Hepatocyte (in vitro differentiated cells): ENCODE results near the gene RIMS1. TPM values are rescaled to one million over a fixed set of nuclear protein-coding genes. Genes with fewer than 3 reads are reported as not detected.

Experiments used
- DNase-seq: peaks from one replicate; pipeline ENCODE4 v3.0.0-alpha.2; 2016; ENCODE audit warnings: low spot score
- H2AFZ ChIP-seq: fragments of 200-600 bp; sonication (generic); 2 replicates; pipeline ENCODE4 v1.6.0; 2016; ENCODE audit warnings: antibody characterized with exemption, mild to moderate bottlenecking
- H3K27ac ChIP-seq: fragments of 200-600 bp; sonication (generic); 2 replicates; pipeline ENCODE4 v1.5.1; 2016; ENCODE audit warnings: mild to moderate bottlenecking
- H3K27me3 ChIP-seq: fragments of 200-600 bp; sonication (generic); 2 replicates; pipeline ENCODE4 v1.6.1; 2016
- H3K36me3 ChIP-seq: fragments of 200-600 bp; sonication (generic); replicated peaks from 2 replicates; pipeline ENCODE4 v1.5.1; 2016; ENCODE audit warnings: low read depth; ENCODE audit not compliant: insufficient read depth
- H3K4me1 ChIP-seq: fragments of 200-600 bp; sonication (generic); 2 replicates; pipeline ENCODE4 v1.5.1; 2016; ENCODE audit warnings: mild to moderate bottlenecking, moderate library complexity; ENCODE audit not compliant: insufficient read depth
- H3K4me2 ChIP-seq: fragments of 200-600 bp; sonication (generic); 2 replicates; pipeline ENCODE4 v1.6.0; 2016
- H3K4me3 ChIP-seq: fragments of 200-600 bp; sonication (generic); 2 replicates; pipeline ENCODE4 v1.5.1; 2016; ENCODE audit warnings: mild to moderate bottlenecking
- H3K79me2 ChIP-seq: fragments of 200-600 bp; sonication (generic); 2 replicates; pipeline ENCODE4 v1.6.0; 2017; ENCODE audit warnings: mild to moderate bottlenecking
- H3K9me2 ChIP-seq: fragments of 200-600 bp; sonication (generic); replicated peaks from 2 replicates; pipeline ENCODE4 v1.6.0; 2017; ENCODE audit warnings: mild to moderate bottlenecking; ENCODE audit not compliant: insufficient read depth
- H3K9me3 ChIP-seq: fragments of 200-600 bp; sonication (generic); 2 replicates; pipeline ENCODE4 v1.5.1; 2016; ENCODE audit warnings: low read depth, mild to moderate bottlenecking
- H4K20me1 ChIP-seq: fragments of 200-600 bp; sonication (generic); 2 replicates; pipeline ENCODE4 v1.6.0; 2016; ENCODE audit warnings: mild to moderate bottlenecking; ENCODE audit not compliant: insufficient read depth, poor library complexity, severe bottlenecking
- CTCF ChIP-seq: fragments of 200-600 bp; sonication (generic); IDR thresholded peaks from 2 replicates; pipeline ENCODE4 v1.5.1; 2016; ENCODE audit warnings: antibody characterized with exemption, mild to moderate bottlenecking; ENCODE audit not compliant: poor library complexity
- EZH2 ChIP-seq: fragments of 200-600 bp; sonication (generic); IDR thresholded peaks from 2 replicates; pipeline ENCODE4 v1.6.1; 2016; ENCODE audit warnings: antibody characterized with exemption, mild to moderate bottlenecking, borderline replicate concordance
- EZH2phosphoT487 ChIP-seq: fragments of 200-600 bp; sonication (generic); IDR thresholded peaks from one replicate; pipeline ENCODE4 v1.6.1; 2018; ENCODE audit warnings: antibody characterized with exemption, mild to moderate bottlenecking, low read depth, moderate library complexity; ENCODE audit not compliant: unreplicated experiment, severe bottlenecking
- WGBS: methylation state at CpG from one replicate; pipeline ENCODE4 v1.1.6; 2016; ENCODE audit warnings: low lambda C conversion rate; ENCODE audit errors: missing lambda C conversion rate; 5-methylcytosine and 5-hydroxymethylcytosine counted together
- polyA plus RNA-seq: library from polyadenylated mRNA; unstranded; fragments of >200 nt; fragmentation: Nextera tagmentation; extraction: Ambion mirVana; gene quantifications from 2 replicates; pipeline ENCODE4 v1.2.1, GENCODE V29; 2016
- total RNA-seq: library from RNA; depleted of rRNA; stranded (reverse); fragments of >200 nt; gene quantifications from 2 replicates; pipeline ENCODE4 v1.2.3, GENCODE V29; 2014

Gene RIMS1
- total and polyA plus RNA-seq, 2 experiments from 2014 or later, result 0.45 to 5.5 TPM

- Histone ChIP-seq H4K20me1 (no peaks in the 10 kb centered on the region), H3K27me3 (no peaks in the 10 kb centered on the region), H3K36me3 (no peaks in the 10 kb centered on the region), H3K27ac (no peak overlapping the region), H3K9me2 (no peaks in the 10 kb centered on the region), H3K4me2 (no peak overlapping the region), H3K79me2 (no peaks in the 10 kb centered on the region), H3K4me1 (no peaks in the 10 kb centered on the region), H2AFZ (no peak overlapping the region), H3K9me3 (no peaks in the 10 kb centered on the region), H3K4me3 (no peak overlapping the region)
- TF ChIP-seq EZH2 (no peak), CTCF (no peak), EZH2phosphoT487 (no peak)
- no peak for DNase-seq
- WGBS, result 68% methylated on average over 2 of the region's 2 CpGs
These were observed 145.7 kb downstream of the RIMS1 start for GRCh38 chr6:72032086-72032485.

GRCh38 chr6:72035486-72035885 is 149.1 kb downstream of the RIMS1 start:
- DNase-seq, result no peak
- no peaks in the 10 kb centered on the region for H3K36me3 ChIP-seq
- H3K4me2 ChIP-seq, result no peak overlapping the region
- H2AFZ ChIP-seq, result no peak overlapping the region
- no peaks in the 10 kb centered on the region for H3K27me3 ChIP-seq
- no peaks in the 10 kb centered on the region for H4K20me1 ChIP-seq
- H3K79me2 ChIP-seq, result no peaks in the 10 kb centered on the region
- H3K4me3 ChIP-seq, result no peak overlapping the region
- H3K4me1 ChIP-seq, result no peaks in the 10 kb centered on the region
- no peak overlapping the region for H3K27ac ChIP-seq
- H3K9me3 ChIP-seq, result no peaks in the 10 kb centered on the region
- H3K9me2 ChIP-seq, result no peaks in the 10 kb centered on the region
- no peak for TF ChIP-seq CTCF
- TF ChIP-seq EZH2, result no peak
- TF ChIP-seq EZH2phosphoT487, result no peak

- no peaks in the 10 kb centered on the region for H3K36me3 ChIP-seq
- 96% methylated on average over 1 of the region's 1 CpG for WGBS
- H3K27ac ChIP-seq, result no peak overlapping the region
- H3K4me1 ChIP-seq, result no peaks in the 10 kb centered on the region
- H3K4me3 ChIP-seq, result no peak overlapping the region
- no peak overlapping the region for H2AFZ ChIP-seq
- no peaks in the 10 kb centered on the region for H3K9me2 ChIP-seq
- no peaks in the 10 kb centered on the region for H3K27me3 ChIP-seq
- no peaks in the 10 kb centered on the region for H3K79me2 ChIP-seq
- no peak for TF ChIP-seq EZH2
- no peaks in the 10 kb centered on the region for H3K9me3 ChIP-seq
- DNase-seq, result no peak
- H3K4me2 ChIP-seq, result no peak overlapping the region
- H4K20me1 ChIP-seq, result no peaks in the 10 kb centered on the region
These were observed 149.6 kb downstream of the RIMS1 start for GRCh38 chr6:72035966-72036365.

- no peak overlapping the region for H3K27ac ChIP-seq
- no peaks in the 10 kb centered on the region for H3K4me1 ChIP-seq
- no peaks in the 10 kb centered on the region for H3K79me2 ChIP-seq
- 81% methylated on average over 4 of the region's 4 CpGs for WGBS
- H3K9me2 ChIP-seq, result no peaks in the 10 kb centered on the region
- H4K20me1 ChIP-seq, result no peaks in the 10 kb centered on the region
- H3K4me3 ChIP-seq, result no peak overlapping the region
- H2AFZ ChIP-seq, result no peak overlapping the region
- DNase-seq, result no peak
- H3K9me3 ChIP-seq, result no peaks in the 10 kb centered on the region
- H3K4me2 ChIP-seq, result no peak overlapping the region
- no peak for TF ChIP-seq EZH2phosphoT487
- H3K36me3 ChIP-seq, result no peaks in the 10 kb centered on the region
- H3K27me3 ChIP-seq, result no peaks in the 10 kb centered on the region
These were observed 150.7 kb downstream of the RIMS1 start for GRCh38 chr6:72037006-72037405.

- Histone ChIP-seq H4K20me1 (no peaks in the 10 kb centered on the region), H3K9me2 (no peaks in the 10 kb centered on the region), H3K4me1 (no peaks in the 10 kb centered on the region), H3K4me3 (no peak overlapping the region), H3K27ac (no peak overlapping the region), H3K27me3 (no peaks in the 10 kb centered on the region), H3K79me2 (no peaks in the 10 kb centered on the region), H2AFZ (no peak overlapping the region), H3K36me3 (no peaks in the 10 kb centered on the region), H3K9me3 (no peaks in the 10 kb centered on the region), H3K4me2 (no peak overlapping the region)
- TF ChIP-seq EZH2phosphoT487, result no peak
- TF ChIP-seq EZH2, result no peak
- no peak for TF ChIP-seq CTCF
- DNase-seq, result no peak
These were observed 153.8 kb downstream of the RIMS1 start for GRCh38 chr6:72040111-72040510.
